Fibroblast of the aortic adventitia (primary cell): ENCODE results near the gene PRKN. TPM values are rescaled to one million over a fixed set of nuclear protein-coding genes. Genes with fewer than 3 reads are reported as not detected.

Experiments used
- DNase-seq: peaks from one replicate; pipeline ENCODE4 v3.0.0-alpha.2; 2010; ENCODE audit warnings: low read depth
- H3K4me3 ChIP-seq: 2 replicates; pipeline ENCODE4 v1.5.1; 2011; ENCODE audit warnings: low read depth, mild to moderate bottlenecking, control low read depth, low read length, moderate library complexity
- total RNA-seq: library from RNA; depleted of rRNA; stranded (reverse); fragments of >200 nt; gene quantifications from 2 replicates; pipeline ENCODE4 v1.2.3, GENCODE V29; 2012; ENCODE audit warnings: low replicate concordance
- TF ChIP-seq, protein P1 (sequence below): IDR thresholded peaks from 2 replicates; pipeline ENCODE4 v1.5.1; 2011; ENCODE audit warnings: mild to moderate bottlenecking, low read length, control low read depth, inconsistent platforms; ENCODE audit not compliant: insufficient read depth

The PRKN gene
- total RNA-seq, 1 donor: 2.0 TPM

DNA sequence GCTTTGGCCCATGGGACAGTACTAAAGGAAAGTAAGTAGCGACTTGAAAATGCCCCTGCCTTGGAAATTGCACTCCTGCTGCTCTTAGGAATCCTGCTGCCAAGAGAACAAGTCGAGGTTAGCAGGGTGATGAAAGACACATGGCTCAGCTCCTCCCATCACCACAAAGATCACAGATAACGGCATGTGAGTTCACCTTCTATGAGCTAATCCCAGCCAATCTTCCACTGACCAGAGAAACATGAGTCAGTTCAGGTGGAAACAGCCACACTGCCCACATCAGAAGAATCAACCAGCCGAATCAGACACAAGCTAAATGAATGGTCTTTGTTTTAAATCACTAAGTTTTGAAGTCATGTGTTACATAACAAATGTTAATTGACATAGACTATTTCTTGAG lies 106.3 kb downstream of the PRKN start:
- no peak overlapping the region for H3K4me3 ChIP-seq
- peak; percentile 1 for DNase-seq
- TF ChIP-seq, protein P1, sequence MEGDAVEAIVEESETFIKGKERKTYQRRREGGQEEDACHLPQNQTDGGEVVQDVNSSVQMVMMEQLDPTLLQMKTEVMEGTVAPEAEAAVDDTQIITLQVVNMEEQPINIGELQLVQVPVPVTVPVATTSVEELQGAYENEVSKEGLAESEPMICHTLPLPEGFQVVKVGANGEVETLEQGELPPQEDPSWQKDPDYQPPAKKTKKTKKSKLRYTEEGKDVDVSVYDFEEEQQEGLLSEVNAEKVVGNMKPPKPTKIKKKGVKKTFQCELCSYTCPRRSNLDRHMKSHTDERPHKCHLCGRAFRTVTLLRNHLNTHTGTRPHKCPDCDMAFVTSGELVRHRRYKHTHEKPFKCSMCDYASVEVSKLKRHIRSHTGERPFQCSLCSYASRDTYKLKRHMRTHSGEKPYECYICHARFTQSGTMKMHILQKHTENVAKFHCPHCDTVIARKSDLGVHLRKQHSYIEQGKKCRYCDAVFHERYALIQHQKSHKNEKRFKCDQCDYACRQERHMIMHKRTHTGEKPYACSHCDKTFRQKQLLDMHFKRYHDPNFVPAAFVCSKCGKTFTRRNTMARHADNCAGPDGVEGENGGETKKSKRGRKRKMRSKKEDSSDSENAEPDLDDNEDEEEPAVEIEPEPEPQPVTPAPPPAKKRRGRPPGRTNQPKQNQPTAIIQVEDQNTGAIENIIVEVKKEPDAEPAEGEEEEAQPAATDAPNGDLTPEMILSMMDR: no peak

DNA sequence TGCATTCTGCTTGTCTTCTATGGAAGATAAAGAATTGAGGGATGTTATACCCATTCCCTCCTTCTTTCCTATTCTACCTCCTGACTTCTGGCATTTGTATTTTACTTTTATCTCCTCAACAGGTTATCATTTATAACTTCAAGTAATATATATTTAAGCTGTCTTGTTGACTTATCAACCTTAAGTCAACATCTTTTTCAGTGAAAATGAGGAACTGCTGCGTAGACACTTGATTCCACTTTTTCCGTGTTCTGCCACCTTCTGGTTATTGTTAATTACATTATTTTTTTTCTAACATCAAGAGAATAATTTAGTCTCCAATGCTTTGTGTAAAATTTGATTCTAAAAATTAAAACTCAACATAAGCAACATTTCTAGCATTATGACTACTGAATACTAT lies 107.5 kb downstream of the PRKN start:
- DNase-seq: no peak
- TF ChIP-seq, protein P1: no peak
- no peak overlapping the region for H3K4me3 ChIP-seq

- no peak overlapping the region for H3K4me3 ChIP-seq
- no peak for DNase-seq
- TF ChIP-seq, protein P1: no peak
These were observed 109.0 kb downstream of the PRKN start for GRCh38 chr6:162618448-162619002.

GRCh38 chr6:162615016-162615705 lies 112.4 kb downstream of the PRKN start:
- TF ChIP-seq, protein P1: no peak
- DNase-seq: peak; percentile 4
- H3K4me3 ChIP-seq: no peak overlapping the region

- TF ChIP-seq, protein P1: no peak
- no peak overlapping the region for H3K4me3 ChIP-seq
- no peak for DNase-seq
These were observed 114.3 kb downstream of the PRKN start for GRCh38 chr6:162613310-162613709.

DNA sequence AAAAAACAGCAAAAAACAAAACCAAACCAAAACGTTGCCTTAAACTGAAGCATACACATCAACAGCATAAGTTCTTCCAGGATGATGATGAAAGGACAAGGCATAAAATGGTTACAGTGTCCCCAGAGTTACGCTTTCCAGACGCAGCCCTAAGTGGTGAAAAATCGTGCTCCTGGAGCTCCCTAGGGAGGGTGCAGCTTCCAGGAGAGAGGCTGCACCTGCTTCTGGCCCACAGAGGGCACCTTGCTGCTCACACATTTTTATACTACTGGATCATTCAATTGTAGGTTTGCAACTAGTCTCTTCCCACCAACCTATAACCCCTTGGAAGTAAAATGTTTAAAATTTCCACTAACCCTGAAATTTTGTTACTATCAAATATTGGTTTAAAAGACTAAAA lies 115.0 kb downstream of the PRKN start:
- DNase-seq: no peak
- no peak overlapping the region for H3K4me3 ChIP-seq
- TF ChIP-seq, protein P1: no peak
